Frontal cortex (tissue), 4 donors: ENCODE results near the gene KCNN3. TPM values are rescaled to one million over a fixed set of nuclear protein-coding genes. Genes with fewer than 3 reads are reported as not detected.

Source experiments
- DNase-seq, 2 donors: peaks; one replicate each; pipeline ENCODE4 v3.0.0; 2012; ENCODE audit warnings: low spot score in 2 of 2
- FAIRE-seq: peaks from 2 replicates; lab custom pipeline; 2012; peaks lifted over from hg19 to GRCh38; lab: Jason Lieb, UNC
- total RNA-seq: library from RNA; depleted of rRNA; stranded (reverse); fragments of >200 nt; gene quantifications from one replicate; pipeline ENCODE4 v1.2.3, GENCODE V29; 2014
- donor health status: control.
- donor health status: control.
- donor health status: control.

Gene KCNN3
- total RNA-seq, 1 donor from 2014 or later: 2.4 TPM

- DNase-seq (no peak), FAIRE-seq (no peak)
These were observed 11.9 kb upstream of the KCNN3 start for GRCh38 chr1:154881820-154882535.

GRCh38 chr1:154880671-154881070 lies 10.6 kb upstream of the KCNN3 start:
- no peak for FAIRE-seq
- DNase-seq: no peak

- no peak for DNase-seq
- FAIRE-seq: no peak
These were observed 8.9 kb upstream of the KCNN3 start for GRCh38 chr1:154879038-154879421.

GRCh38 chr1:154878371-154879037 lies 8.4 kb upstream of the KCNN3 start:
- FAIRE-seq: no peak

GRCh38 chr1:154877370-154877974 lies 7.4 kb upstream of the KCNN3 start:
- FAIRE-seq (no peak), DNase-seq (no peak)

More at GRCh38 chr1:154878371-154879037, 8.4 kb upstream of the KCNN3 start:
- peak; percentile 48 to 81 for DNase-seq

GRCh38 chr1:154876842-154877369 lies 6.8 kb upstream of the KCNN3 start:
- FAIRE-seq: no peak
- no peak for DNase-seq

GRCh38 chr1:154874465-154874864 lies 4.4 kb upstream of the KCNN3 start:
- no peak for FAIRE-seq
- no peak for DNase-seq

GRCh38 chr1:154873321-154873950 lies 3.4 kb upstream of the KCNN3 start:
- DNase-seq (no peak), FAIRE-seq (no peak)

- no peak for FAIRE-seq
These were observed 1.3 kb upstream of the KCNN3 start for GRCh38 chr1:154871374-154871773.

GRCh38 chr1:154870734-154871133 lies 653 bp upstream of the KCNN3 start:
- FAIRE-seq (no peak), DNase-seq (no peak)

More at GRCh38 chr1:154871374-154871773, 1.3 kb upstream of the KCNN3 start:
- DNase-seq: no peak

- FAIRE-seq (no peak), DNase-seq (no peak)
These were observed 548 bp downstream of the KCNN3 start for GRCh38 chr1:154869351-154870114.

GRCh38 chr1:154867841-154868605 lies 2.1 kb downstream of the KCNN3 start:
- DNase-seq (no peak), FAIRE-seq (no peak)

- DNase-seq (peak in 1 of 2 donors; percentile 59), FAIRE-seq (no peak)
These were observed 2.8 kb downstream of the KCNN3 start for GRCh38 chr1:154867064-154867825.

- no peak for FAIRE-seq
These were observed 3.6 kb downstream of the KCNN3 start for GRCh38 chr1:154866257-154867063.

GRCh38 chr1:154865442-154866256 lies 4.4 kb downstream of the KCNN3 start:
- DNase-seq (no peak), FAIRE-seq (no peak)

More at GRCh38 chr1:154866257-154867063, 3.6 kb downstream of the KCNN3 start:
- DNase-seq: no peak

GRCh38 chr1:154864189-154864975 lies 5.7 kb downstream of the KCNN3 start:
- DNase-seq (no peak), FAIRE-seq (no peak)
